ENCODE results near the gene ETV4. TPM values are rescaled to one million over a fixed set of nuclear protein-coding genes. Genes with fewer than 3 reads are reported as not detected.

Gene ETV4
- total and polyA plus RNA-seq, 2 of the 13 experiments (the other 11 are each of a cell fraction or from before 2014, with no cell fraction given), result 128 to 330 TPM

DNA sequence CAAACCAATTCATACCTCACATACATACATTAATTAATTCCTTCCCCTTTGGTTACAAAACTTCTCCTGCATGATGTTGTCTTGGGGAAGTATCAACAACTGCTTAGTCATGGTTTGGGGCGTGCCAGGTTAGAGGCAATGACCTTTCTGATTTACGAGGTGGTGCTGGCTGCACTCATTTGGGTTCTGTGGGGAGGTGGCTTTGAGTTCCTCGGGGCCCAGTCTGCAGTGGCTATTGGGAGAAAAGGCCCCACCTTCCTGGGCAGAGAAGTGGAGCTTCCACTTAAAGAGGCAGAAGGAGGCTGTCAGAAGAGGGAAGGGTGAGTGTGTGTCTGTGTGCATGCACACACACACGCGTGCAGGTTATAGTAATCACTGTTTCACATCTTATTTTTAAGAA is 10.2 kb upstream of the ETV4 start (continued):
- TF ChIP-seq LRRFIP1 (CRISPR knock-in tag; conservative IDR thresholded peaks at IDR 0.05) (no peak), ZNF841 (CRISPR knock-in tag; IDR thresholded peaks at IDR 0.05; ENCODE audit: borderline replicate concordance) (no peak), ZFP90 (CRISPR knock-in tag; IDR thresholded peaks at IDR 0.05; ENCODE audit: borderline replicate concordance) (no peak), ZNF543 (CRISPR knock-in tag; IDR thresholded peaks at IDR 0.05) (no peak), DNMT3B (CRISPR knock-in tag; conservative IDR thresholded peaks at IDR 0.05) (no peak), RXRA (CRISPR knock-in tag; IDR thresholded peaks at IDR 0.05) (no peak; the same call in 1 of the 2 replicates), MTF2 (CRISPR knock-in tag; IDR thresholded peaks at IDR 0.05; ENCODE audit: borderline replicate concordance) (no peak), ARNT2 (CRISPR knock-in tag; IDR thresholded peaks at IDR 0.05; ENCODE audit: low read depth) (no peak), ZNF629 (CRISPR knock-in tag; conservative IDR thresholded peaks at IDR 0.05) (no peak), FOSL2 (CRISPR knock-in tag; IDR thresholded peaks at IDR 0.05) (peak; percentile 61), TRIM24 (CRISPR knock-in tag; IDR thresholded peaks at IDR 0.05) (no peak), ZNF776 (CRISPR knock-in tag; IDR thresholded peaks at IDR 0.05) (no peak), DMTF1 (CRISPR knock-in tag; IDR thresholded peaks at IDR 0.05) (no peak), HNRNPH1 (optimal IDR thresholded peaks at IDR 0.05; ENCODE audit: low read depth, low read length) (no peak), RBAK (CRISPR knock-in tag; IDR thresholded peaks at IDR 0.05) (no peak), RXRB (CRISPR knock-in tag; IDR thresholded peaks at IDR 0.05; ENCODE audit: borderline replicate concordance) (peak; percentile 43; the same call in 1 of the 2 replicates)
- TF ChIP-seq, protein P1, sequence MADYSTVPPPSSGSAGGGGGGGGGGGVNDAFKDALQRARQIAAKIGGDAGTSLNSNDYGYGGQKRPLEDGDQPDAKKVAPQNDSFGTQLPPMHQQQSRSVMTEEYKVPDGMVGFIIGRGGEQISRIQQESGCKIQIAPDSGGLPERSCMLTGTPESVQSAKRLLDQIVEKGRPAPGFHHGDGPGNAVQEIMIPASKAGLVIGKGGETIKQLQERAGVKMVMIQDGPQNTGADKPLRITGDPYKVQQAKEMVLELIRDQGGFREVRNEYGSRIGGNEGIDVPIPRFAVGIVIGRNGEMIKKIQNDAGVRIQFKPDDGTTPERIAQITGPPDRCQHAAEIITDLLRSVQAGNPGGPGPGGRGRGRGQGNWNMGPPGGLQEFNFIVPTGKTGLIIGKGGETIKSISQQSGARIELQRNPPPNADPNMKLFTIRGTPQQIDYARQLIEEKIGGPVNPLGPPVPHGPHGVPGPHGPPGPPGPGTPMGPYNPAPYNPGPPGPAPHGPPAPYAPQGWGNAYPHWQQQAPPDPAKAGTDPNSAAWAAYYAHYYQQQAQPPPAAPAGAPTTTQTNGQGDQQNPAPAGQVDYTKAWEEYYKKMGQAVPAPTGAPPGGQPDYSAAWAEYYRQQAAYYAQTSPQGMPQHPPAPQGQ (CRISPR knock-in tag; IDR thresholded peaks at IDR 0.05; ENCODE audit: borderline replicate concordance), result no peak
- TF ChIP-seq, protein P2, sequence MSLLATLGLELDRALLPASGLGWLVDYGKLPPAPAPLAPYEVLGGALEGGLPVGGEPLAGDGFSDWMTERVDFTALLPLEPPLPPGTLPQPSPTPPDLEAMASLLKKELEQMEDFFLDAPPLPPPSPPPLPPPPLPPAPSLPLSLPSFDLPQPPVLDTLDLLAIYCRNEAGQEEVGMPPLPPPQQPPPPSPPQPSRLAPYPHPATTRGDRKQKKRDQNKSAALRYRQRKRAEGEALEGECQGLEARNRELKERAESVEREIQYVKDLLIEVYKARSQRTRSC (CRISPR knock-in tag; IDR thresholded peaks at IDR 0.05; ENCODE audit: low read depth), result no peak
- TF ChIP-seq, protein P3, sequence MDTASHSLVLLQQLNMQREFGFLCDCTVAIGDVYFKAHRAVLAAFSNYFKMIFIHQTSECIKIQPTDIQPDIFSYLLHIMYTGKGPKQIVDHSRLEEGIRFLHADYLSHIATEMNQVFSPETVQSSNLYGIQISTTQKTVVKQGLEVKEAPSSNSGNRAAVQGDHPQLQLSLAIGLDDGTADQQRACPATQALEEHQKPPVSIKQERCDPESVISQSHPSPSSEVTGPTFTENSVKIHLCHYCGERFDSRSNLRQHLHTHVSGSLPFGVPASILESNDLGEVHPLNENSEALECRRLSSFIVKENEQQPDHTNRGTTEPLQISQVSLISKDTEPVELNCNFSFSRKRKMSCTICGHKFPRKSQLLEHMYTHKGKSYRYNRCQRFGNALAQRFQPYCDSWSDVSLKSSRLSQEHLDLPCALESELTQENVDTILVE (CRISPR knock-in tag; IDR thresholded peaks at IDR 0.05), result no peak
- TF ChIP-seq, protein P4, sequence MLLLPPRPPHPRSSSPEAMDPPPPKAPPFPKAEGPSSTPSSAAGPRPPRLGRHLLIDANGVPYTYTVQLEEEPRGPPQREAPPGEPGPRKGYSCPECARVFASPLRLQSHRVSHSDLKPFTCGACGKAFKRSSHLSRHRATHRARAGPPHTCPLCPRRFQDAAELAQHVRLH (CRISPR knock-in tag; IDR thresholded peaks at IDR 0.05; ENCODE audit: borderline replicate concordance, low read depth), result 0 out of 2 replicates have a peak, but pooled peaks have one; percentile 27
